Measurements from ENCODE around the gene MICB.
A peak's percentile ranks its signal among the peaks of the same experiment; 100 is the strongest.
"Not testable (repeated sequence)": the region's sequence is repeated elsewhere in the genome, so short reads cannot be mapped to it uniquely, and the experiment has no call there.

The MICB gene

DNA sequence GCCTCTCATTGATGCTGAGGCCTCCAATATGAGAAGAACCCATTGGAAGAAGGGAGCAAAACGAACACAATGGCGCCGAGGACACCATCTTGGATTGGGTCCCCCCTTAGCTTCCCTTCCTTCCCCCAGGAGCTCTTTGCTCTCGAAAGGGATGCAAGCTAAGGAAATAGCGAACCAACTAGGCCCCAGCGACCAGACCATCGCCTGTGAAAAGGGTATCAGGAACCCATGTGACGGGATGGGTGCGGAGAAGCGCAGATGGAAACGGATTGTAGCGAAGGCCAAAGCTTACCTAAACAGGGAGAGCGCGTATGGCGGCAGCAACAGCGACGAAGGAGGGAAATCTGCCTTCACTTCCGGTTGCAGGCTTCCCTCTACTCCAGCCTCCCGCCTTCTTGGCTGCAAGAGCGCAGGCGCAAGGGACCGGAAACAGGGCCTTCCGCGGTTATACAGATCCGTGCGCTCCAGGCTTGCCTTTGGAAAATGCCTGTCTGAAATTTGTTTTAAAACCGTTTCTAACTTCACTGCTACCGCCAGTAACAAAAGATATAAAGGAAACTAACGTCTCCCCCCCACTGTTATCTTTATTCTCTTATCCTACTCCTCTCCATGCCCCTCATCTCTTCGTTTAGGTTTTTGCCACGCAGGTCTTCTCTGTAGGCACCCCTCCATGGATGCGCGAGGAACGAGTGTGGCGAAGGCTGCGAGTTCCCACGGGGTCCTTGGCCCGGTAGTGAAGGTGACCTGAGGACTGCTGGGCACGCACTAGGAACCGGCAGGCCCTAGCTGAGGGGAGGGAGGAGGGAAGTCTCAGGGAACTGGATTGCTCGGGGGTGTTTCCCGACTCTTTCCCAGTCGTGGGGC lies 43.9 kb downstream of the MICB start, which contains the start of gene DDX39B:
TSS of gene DDX39B (minus strand) at position 346 of the 864 bp plus-strand sequence. CDS start 1,471 bp downstream, outside the sequence.
- DNase-seq: peak; percentile 88

DNA sequence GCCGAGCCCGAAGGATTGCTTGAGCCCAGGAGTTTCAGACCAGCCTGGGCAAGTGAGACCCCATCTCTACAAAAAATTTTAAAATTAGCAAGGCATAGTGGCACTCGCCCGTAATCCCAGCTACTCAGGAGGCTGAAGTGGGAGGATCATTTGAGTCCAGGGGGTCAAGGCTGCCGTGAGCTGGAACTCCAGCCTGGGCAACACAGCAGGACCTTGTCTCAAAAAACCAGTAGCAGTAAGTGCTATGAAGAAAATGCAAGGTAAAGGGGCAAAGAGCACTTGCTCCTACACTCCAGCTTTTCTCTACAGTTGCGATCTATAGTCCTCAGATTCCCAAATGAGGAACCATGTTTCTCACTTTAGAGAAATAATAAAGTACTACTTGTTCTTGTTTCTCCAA lies 45.7 kb downstream of the MICB start:
- DNase-seq: no peak

DNA sequence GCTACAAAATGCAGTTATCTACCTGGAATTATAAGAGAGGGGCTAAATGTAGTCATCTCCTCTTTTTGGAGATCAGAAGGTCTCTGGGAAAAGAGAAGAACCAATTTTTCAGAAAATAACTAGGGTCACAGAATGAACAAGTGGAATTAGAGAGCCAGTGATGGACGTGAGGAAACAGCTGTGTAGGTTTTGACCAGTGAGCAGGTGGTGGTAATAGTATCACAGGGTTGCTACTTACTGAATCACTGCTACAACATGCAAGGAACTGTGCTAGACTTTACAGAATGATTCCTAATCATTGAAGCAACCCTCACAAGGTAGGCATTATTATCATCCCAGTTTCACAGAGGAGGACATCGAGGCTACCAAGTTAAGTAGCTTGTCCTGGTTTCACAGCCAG lies 46.7 kb downstream of the MICB start:
- DNase-seq: no peak

- no peak for DNase-seq
Observed at GRCh38 chr6:31545291-31545690, 47.3 kb downstream of the MICB start.

- peak; percentile 88 for DNase-seq
Observed at GRCh38 chr6:31546339-31546957, 48.5 kb downstream of the MICB start, which contains the start of gene ATP6V1G2. ATP6V1G2 (minus strand) TSS chr6:31546608; CDS start chr6:31546559, 49 bp downstream.

DNA sequence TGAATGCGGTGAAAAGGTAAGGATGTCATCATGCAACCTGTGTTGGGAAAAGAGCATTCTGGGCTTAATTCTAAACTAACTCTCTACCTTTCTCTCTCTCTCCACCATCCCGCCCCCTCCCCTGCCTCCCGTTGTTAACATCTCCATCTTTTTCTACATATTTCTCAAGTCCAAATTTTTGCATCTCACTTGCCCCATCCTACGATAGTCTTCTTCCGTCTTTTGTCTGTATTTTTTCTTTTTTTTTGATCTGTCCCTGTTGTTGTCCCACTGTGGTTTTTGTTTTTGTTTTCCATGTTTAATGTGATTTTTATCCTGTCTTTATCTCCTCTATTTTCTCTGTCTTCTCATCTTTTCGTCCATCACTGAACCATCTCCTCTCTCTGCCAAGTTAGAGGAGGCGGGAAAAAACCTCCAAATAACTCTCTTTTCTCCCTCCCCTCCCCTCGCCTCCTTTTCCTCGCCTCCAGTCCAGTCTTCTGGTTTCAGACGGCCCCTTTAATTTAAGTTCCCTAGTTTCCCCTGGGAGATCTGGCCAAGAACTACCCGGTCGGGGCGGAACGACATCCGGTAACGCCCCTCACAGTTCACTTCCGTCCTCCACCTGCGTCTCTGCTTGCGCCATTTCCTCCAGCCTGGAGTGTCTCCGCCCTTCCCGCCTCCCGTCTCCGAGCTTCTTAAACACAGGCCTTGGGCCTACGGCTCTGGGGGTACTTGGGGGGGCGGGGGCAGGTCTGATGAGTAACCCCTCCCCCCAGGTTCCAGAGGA lies 49.2 kb downstream of the MICB start, which contains the start of gene NFKBIL1:
TSS of gene NFKBIL1 (plus strand) at position 651 of the 769 bp plus-strand sequence. CDS start at position 738, 87 bp downstream.
- peak; percentile 82 for DNase-seq

DNA sequence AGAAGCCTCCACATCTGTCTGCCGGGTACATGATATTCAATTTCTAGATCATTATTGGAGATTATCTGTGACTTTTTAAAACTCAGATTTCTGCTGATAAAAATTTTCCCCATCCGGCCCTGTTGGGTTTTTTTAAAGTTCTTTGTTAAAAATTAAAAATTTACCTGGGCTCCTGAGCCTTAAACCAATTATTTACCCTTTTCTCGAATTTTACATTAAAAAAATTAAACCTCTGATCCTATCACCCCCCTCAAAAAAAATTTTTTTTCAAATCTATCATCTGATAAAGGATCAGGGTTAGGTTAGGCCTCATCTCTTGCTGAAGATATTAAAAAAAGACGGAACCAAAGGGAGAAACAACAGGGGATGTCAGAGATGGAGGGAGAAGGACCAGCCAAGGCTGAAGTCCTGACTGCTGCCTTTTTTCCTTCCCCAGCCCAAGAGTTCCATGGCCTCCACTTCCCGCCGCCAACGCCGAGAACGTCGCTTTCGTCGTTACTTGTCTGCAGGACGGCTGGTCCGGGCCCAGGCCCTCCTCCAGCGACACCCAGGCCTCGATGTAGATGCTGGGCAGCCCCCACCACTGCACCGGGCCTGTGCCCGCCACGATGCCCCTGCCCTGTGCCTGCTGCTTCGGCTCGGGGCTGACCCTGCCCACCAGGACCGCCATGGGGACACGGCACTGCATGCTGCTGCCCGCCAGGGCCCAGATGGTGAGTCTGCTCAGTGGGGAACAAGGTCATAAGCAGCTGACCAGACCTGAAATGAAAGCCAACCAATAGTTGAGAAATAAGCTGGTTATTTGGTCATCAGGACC lies 50.0 kb downstream of the MICB start:
- DNase-seq: no peak

DNA sequence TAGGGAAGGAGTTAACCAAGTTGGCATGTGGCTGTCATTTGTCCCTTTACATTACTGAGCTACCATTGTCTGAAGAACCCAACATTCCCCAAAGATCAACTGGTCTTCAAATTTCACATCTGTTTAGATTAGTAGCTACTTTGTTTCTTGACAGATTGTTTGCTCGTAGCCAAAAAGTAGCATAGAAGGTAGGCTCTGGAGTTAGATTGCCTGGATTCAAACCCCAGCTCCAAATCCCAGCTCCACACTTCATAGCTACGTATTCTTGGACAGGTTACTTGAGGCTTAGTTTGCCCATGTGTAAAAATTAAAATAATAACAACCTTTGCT lies 50.6 kb downstream of the MICB start:
- DNase-seq: no peak

DNA sequence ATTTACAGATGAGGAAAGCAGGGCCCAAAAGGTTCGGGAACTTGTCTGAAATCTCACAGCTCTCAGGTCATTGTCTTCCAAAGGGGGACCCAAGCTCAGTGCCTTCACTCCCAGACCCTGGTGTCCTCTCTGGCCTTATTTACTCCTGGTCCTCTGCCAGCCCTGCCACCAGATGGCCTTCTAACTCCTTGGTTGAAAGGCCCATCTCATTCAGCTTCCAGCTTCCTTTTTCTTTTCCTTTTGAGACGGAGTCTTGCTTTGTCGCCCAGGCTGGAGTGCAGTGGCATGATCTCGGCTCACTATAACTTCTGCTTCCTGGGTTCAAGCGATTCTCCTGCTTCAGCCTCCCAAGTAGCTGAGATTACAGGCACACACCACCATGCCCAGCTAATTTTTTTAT lies 53.4 kb downstream of the MICB start:
- DNase-seq: not testable (repeated sequence)

- DNase-seq: no peak
Observed at GRCh38 chr6:31556307-31556706, 58.4 kb downstream of the MICB start.

- no peak for DNase-seq
Observed at GRCh38 chr6:31557443-31558317, 59.7 kb downstream of the MICB start.

- DNase-seq: no peak
Observed at GRCh38 chr6:31558318-31558625, 60.3 kb downstream of the MICB start.

GRCh38 chr6:31558631-31559500 lies 60.9 kb downstream of the MICB start:
- no peak for DNase-seq

DNA sequence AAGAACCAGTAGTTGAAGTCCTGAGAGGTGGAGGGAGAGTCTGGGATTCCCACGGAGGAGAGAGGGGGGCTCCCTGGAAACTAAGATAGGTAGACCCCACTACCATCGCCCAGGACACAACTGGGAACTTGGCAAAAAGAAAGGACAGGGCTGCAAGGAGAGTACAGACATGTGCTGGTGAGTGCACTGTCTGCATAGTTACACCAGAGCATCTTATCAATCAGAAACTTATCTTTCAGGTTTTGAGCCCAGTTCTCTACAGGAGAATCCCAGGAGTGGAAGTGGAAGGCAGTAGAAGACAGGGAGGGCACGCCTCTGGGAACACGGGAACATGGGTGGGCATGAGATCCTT lies 61.6 kb downstream of the MICB start:
- DNase-seq: no peak

GRCh38 chr6:31559958-31560696 lies 62.2 kb downstream of the MICB start:
- no peak for DNase-seq

- no peak for DNase-seq
Observed at GRCh38 chr6:31560697-31561058, 62.7 kb downstream of the MICB start.

Data from activated CD4-positive, CD25-positive, alpha-beta regulatory T cell treated with anti-CD3 and anti-CD28 coated beads, Interleukin-2, amount 50 U/mL, for 72 hours (primary cell).